Stimulated activated effector memory CD8-positive, alpha-beta T cell treated with anti-CD3 and anti-CD28 coated beads, Interleukin-12 subunit alpha, Interleukin-12 subunit beta, amount 100 ng/mL, for 72 hours (primary cell): ENCODE data around the gene TMEM89.

ENCODE experiments used
- ATAC-seq: fragments of 150-1000 bp; cut with Tn5 transposase; 2 replicates; pipeline ENCODE4 v1.10.0; 2021
- DNase-seq, 2 donors: peaks; one replicate each; pipeline ENCODE4 v3.0.0; 2021 to 2022; ENCODE audit warnings: low spot score in 2 of 2
- H3K27ac Mint-ChIP-seq: one replicate; pipeline ENCODE4 v1.8.0; 2022; ENCODE audit warnings: mild to moderate bottlenecking, mixed read lengths
- H3K36me3 Mint-ChIP-seq: one replicate; pipeline ENCODE4 v1.8.0; 2022; ENCODE audit warnings: mild to moderate bottlenecking, mixed read lengths
- H3K4me1 Mint-ChIP-seq: one replicate; pipeline ENCODE4 v1.8.0; 2022; ENCODE audit warnings: mixed read lengths
- H3K4me3 Mint-ChIP-seq: one replicate; pipeline ENCODE4 v1.8.0; 2022; ENCODE audit warnings: mild to moderate bottlenecking, mixed read lengths
- H3K9me3 Mint-ChIP-seq: one replicate; pipeline ENCODE4 v1.8.0; 2022; ENCODE audit warnings: mixed read lengths

Gene TMEM89

DNA sequence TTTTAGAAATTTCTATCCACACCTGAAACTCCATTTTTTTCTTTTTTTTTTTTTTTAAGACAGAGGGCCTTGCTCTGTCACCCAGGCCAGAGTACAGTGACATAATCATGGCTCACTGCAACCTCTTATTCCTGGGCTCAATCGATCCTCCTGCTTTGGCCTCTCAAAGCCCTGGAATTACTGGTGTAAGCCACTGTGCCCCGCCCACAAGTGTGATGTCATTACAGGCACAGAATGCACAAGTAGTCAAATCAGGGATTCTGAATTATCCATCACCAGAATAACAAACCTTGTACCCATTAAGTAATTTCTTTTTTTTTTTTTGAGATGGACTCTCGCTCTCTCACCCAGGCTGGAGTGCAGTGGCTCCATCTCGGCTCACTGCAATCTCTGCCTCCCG is 14.1 kb downstream of the TMEM89 start:
- peaks cover 73% of the 10 kb centered on the region for H3K36me3 Mint-ChIP-seq

DNA sequence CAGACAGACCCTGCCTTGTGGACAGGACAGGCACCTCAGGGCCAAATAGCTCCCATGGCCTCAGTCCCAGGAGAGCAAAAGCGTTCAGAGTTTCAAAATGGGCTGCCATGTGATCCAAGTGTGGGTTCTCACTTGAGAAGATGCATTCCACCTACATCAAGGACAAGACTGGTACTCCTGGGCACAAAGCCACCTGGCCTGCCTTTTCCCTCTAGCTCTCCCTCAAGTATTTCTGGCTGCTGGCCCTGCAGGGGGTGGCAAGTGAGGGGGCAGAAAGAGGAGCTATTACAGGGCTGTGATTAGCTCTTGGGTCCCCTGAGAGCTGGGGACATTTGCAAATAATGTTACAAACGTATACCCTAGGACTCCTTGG is 20.0 kb downstream of the TMEM89 start:
- ATAC-seq (no peak), DNase-seq (no peak)
- Mint-ChIP-seq H3K4me1 (peaks cover 9% of the 10 kb centered on the region), H3K27ac (no peak overlapping the region), H3K4me3 (no peak overlapping the region), H3K36me3 (peaks cover 87% of the 10 kb centered on the region), H3K9me3 (no peaks in the 10 kb centered on the region)

More for the DNA sequence above, 14.1 kb downstream of the TMEM89 start:
- ATAC-seq (no peak), DNase-seq (no peak)
- Mint-ChIP-seq H3K4me1 (peaks cover 14% of the 10 kb centered on the region), H3K27ac (no peak overlapping the region), H3K4me3 (no peak overlapping the region), H3K9me3 (no peaks in the 10 kb centered on the region)

DNA sequence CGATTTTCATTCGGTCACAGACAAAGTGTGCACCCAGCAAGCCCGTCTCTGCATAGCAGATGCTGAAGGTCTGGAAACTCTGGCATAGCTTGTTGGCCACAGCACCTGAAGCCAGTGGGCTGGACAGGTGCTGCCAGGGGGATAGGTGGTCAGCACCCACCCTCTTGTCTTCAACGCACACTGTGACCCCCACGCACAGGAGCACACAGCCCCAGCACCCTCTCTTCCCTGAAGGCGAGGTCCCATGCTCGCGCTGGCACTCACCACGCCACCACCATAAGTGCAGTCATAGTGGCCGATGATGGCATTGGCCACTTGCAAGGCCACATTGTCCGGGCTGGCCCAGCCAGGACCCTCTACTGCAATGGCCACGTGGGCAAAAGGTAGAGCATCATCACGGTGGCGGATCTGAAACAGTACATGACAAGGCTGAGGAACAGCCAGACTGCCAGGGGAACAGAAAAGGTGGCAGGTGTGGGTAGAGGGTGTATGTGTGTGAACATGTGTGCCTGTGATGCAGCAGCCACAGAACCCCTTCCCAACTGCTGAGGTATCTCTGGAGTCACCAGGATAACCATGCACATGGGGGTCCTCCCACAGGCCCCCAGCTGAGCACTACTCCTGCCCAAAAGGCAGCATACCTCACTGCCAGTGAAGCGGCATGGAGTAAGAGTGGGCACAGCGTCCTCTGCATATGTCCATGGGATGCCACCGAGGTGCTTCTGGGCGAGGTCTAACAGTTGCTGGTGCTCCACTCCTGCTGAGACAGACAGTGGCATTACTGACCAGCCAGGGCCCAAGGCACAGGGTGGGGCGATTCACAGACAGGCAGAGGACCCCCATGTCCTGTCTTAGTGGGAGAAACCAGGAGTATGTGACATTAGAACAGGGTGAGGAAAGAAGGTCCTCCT is 20.6 kb downstream of the TMEM89 start:
- no peak overlapping the region for H3K4me3 Mint-ChIP-seq
- DNase-seq (no peak), ATAC-seq (no peak)
- peaks cover 15% of the 10 kb centered on the region for H3K4me1 Mint-ChIP-seq
- no peaks in the 10 kb centered on the region for H3K9me3 Mint-ChIP-seq
- H3K36me3 Mint-ChIP-seq, result peaks cover 87% of the 10 kb centered on the region
- peak overlapping the region; percentile 71 for H3K27ac Mint-ChIP-seq

DNA sequence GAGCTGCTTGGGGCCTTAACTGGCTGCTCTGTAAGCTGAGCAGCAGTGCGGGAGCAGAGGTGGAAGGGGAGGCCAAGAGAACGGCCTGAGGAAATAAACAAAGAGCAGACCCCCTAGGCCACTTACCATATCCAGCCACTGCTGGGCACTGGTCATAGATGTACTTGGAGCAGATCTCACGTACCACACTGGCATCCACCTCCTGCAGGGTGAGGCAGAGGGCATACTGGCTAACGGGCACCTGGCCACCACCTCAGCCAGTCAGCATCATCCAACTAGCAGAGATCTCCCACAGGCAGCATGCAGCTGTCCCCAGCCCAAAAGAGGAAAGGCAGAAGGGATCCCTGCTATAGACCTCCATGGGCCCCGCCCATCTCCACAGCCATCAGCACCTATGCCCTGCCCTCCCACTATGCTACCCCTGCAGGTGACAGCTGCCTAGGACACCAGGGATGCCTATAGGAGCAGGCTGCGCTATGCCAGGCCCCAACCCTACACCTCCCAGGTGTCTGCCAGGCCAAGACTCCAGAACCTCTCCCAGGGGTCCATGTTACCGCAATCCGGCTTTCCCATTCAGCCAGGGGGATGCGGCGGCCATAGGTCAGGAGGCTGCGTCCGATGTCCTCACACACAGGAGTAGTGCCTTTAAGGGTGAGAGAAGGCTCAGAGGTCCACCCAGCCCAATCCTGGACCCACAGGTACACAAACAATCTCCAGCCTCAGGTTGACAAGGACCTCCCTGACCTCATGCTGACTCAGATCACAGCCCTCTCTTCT is 21.9 kb downstream of the TMEM89 start:
- H3K36me3 Mint-ChIP-seq, result peaks cover 78% of the 10 kb centered on the region
- DNase-seq, result no peak

DNA sequence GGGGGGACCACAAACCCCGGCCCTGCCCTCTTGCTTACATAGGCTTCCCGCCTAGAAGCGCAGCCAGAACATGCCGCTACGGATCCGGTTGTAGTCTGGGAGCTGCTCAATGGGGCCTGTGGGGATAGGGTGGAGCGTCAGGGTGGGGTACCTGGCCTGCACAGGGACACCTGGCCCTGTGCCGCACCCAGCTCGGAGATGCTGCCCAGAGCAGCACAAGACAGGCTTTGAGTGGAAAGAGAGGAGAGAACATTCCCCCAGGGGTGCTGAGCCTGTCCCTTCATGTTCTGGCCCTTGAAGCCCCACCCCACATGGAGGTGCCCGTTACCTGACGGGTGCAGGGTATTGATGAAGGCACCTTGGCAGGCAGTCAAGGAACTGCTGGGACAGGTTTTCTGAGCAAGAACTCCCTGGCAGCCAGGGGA is 22.5 kb downstream of the TMEM89 start:
- Mint-ChIP-seq H3K4me3 (no peak overlapping the region), H3K36me3 (peaks cover 72% of the 10 kb centered on the region), H3K9me3 (no peaks in the 10 kb centered on the region), H3K4me1 (peaks cover 24% of the 10 kb centered on the region), H3K27ac (no peak overlapping the region)
- no peak for DNase-seq
- ATAC-seq, result no peak

More for the DNA sequence above, 21.9 kb downstream of the TMEM89 start:
- Mint-ChIP-seq H3K9me3 (no peaks in the 10 kb centered on the region), H3K4me3 (no peak overlapping the region), H3K4me1 (peaks cover 20% of the 10 kb centered on the region), H3K27ac (no peak overlapping the region)
- ATAC-seq, result no peak

DNA sequence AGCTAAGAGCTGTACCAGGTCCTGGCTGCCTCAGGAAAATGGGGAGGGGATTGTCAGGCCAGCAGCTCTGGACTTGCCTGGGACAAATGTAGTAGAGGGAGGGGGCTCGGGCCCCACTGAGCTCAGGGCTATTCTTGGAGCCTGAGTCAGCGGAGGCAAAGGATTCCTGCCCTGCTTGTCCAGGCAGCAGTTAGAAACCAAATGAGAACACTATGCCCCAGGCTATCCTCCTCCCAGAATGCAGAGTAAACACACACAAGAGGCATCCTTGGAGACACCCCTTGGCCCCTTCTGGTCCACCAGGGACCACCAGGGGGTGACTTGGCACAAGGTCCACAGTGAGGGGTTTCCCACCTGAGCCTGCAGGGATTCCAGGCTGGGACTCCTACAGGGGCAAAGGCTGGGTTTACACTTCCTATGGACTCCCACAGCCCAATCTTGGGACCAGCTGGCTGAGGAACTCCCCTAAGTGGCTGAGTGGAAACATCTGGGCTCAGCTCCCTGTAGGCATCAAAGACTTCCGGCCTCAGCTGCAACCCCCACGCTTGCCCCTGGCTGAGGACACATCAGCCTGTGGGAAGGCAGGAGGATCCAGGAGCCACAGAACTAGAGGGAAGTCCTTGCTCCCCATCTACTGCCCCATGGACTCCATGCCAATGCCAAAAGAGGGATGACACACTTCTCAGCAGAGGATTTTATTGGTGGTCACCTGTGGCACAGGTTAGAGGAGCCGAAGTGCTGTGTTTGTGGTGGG is 23.1 kb downstream of the TMEM89 start:
- no peak for DNase-seq
- H3K9me3 Mint-ChIP-seq, result no peaks in the 10 kb centered on the region
- H3K4me3 Mint-ChIP-seq, result no peak overlapping the region
- no peak for ATAC-seq
- H3K4me1 Mint-ChIP-seq, result peaks cover 24% of the 10 kb centered on the region
- H3K27ac Mint-ChIP-seq, result no peak overlapping the region
- H3K36me3 Mint-ChIP-seq, result peaks cover 66% of the 10 kb centered on the region

DNA sequence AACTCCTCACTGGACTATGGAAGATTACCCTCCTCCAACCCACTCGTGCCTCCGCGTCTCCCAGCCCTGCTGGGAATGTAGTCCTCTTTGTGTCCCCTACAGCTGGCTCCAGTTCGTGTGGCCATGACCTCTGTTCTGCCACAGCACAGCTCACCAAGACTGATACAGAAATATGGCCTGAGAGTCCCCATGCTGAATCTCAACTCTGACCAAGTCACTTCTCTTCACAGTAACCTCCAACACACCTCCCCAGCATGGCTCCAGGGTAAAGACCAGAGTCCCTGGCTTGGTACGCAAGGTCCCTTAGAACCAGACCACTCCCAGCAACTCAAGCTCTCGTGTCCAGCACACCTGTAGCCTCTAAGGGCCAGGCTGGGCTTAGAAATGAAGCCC is 24.2 kb downstream of the TMEM89 start:
- DNase-seq (no peak), ATAC-seq (no peak)
- no peaks in the 10 kb centered on the region for H3K9me3 Mint-ChIP-seq
- H3K27ac Mint-ChIP-seq, result peak overlapping the region; percentile 33
- H3K36me3 Mint-ChIP-seq, result peaks cover 55% of the 10 kb centered on the region
- peaks cover 24% of the 10 kb centered on the region for H3K4me1 Mint-ChIP-seq
- no peak overlapping the region for H3K4me3 Mint-ChIP-seq

DNA sequence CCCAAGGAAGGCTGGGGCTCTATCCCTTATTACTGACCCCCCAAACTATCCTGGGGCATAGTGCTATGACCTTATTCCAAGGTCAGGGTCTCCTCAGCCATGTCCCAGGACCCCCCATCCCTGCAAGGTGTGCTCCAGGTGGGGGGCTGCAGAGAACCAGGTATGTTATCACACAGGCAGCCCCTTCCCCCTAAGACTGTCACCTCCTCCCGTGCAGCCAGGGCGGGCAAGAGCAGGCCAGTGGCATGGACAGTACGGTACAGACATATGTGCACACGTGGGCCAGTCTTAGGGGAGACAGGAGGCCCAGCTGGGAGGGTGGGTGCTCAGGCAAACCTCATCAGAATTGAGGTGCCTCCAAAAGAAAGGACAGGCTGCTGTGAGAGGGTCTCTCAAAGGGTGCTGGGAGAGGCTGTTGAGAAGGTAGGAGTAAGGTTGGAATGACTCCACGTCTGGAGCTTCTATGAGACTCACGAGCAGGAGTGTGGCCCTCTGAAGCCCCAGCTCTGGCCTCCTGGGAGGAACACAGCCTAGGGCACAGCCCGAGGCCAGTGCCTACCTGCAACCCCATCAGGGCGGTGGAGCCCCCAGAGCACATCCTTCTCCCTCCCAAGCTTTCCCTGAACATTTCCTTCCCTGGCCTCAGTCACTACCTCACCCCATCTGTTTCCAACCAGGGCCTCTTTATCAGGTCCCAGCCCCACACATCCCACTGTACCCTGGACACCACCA is 24.7 kb downstream of the TMEM89 start:
- ATAC-seq (no peak), DNase-seq (no peak)
- Mint-ChIP-seq H3K4me3 (no peak overlapping the region), H3K36me3 (peaks cover 49% of the 10 kb centered on the region), H3K27ac (peak overlapping the region; percentile 33), H3K4me1 (peaks cover 24% of the 10 kb centered on the region), H3K9me3 (no peaks in the 10 kb centered on the region)

DNA sequence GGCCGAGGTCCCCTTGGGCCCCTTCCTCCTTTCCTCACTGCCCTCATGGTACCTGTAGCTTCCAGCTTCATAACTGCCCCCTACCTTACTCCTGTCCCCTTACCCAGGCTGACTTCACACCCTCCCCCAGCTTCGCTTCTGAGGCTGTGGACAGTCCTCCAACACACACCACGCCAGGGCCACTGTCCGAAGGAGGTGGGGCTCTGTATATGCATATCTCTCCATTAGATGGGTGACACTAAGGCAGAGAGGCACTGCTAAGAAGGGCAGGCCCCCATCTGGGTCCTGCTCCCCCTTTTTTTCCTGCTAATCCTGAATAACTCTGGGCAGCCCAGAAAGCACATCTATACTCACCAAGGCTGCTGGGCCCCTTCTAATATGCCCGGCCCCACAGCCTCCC is 25.4 kb downstream of the TMEM89 start:
- no peak overlapping the region for H3K4me3 Mint-ChIP-seq
- H3K9me3 Mint-ChIP-seq, result no peaks in the 10 kb centered on the region
- DNase-seq (no peak), ATAC-seq (no peak)
- peak overlapping the region; percentile 53 for H3K27ac Mint-ChIP-seq
- peaks cover 24% of the 10 kb centered on the region for H3K4me1 Mint-ChIP-seq
- peaks cover 42% of the 10 kb centered on the region for H3K36me3 Mint-ChIP-seq

DNA sequence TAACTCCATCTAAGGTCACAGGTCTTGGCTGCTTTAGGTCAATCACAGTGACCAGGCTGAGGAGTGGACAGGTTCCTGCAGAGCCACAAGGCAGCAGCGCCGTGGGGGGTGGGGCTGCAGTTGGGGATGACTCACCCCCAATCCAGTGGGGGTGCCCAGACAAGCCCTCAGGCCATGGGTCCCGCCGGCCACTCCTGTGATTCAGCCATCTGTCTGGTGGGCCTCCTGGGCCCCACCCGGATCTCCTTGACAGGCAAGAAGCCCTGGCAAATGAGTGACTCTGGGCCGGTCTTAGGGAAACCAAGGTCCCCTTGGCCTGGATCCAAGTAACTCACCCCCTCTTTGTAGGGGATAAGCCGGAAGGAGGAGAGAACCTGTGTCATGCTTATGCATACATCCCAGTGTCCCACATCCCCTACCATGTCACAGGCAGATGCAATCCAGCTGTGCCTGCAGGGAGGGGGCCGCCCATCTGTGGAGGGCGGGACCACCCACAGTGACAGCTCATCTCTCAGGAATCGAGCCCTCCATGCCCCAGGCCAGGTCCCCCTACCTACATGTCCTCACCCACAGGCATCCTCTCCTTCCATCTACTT is 25.9 kb downstream of the TMEM89 start:
- ATAC-seq, result no peak
- DNase-seq, result no peak

DNA sequence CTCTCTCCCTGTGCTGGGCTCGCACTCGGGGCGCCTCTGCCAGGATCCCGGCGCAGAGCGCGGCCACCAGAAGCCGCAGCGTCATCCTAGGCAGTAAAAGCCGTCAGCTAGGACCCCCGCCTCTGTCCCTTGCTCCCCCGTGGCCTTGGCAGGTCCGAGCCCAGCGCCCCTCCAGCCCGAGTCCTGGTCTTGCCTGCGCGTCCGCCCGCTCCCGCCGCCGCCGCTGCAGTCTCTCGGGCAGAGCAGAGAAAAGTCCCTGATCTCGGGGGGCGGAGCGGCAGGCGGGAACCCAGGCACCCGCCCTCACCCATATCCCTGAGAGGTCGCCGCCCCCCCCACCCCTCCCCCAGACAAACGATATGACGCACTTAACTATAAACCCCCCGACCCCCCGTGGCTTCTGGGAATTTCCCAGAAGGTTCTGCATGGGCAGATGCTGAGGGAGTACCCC is 26.5 kb downstream of the TMEM89 start, which contains the start of gene COL7A1:
Gene COL7A1 (minus strand): TSS at position 255 of the 451 bp plus-strand sequence. CDS start 170 bp downstream, at position 85.
- H3K4me1 Mint-ChIP-seq, result peaks cover 24% of the 10 kb centered on the region
- H3K4me3 Mint-ChIP-seq, result peak within 1 kb of the TSS; percentile 30
- DNase-seq, result no peak
- peaks cover 32% of the 10 kb centered on the region for H3K36me3 Mint-ChIP-seq
- no peak for ATAC-seq
- peak within 1 kb of the TSS; percentile 53 for H3K27ac Mint-ChIP-seq
- H3K9me3 Mint-ChIP-seq, result no peaks in the 10 kb centered on the region

More for the DNA sequence above, 25.9 kb downstream of the TMEM89 start:
- Mint-ChIP-seq H3K9me3 (no peaks in the 10 kb centered on the region), H3K4me1 (peaks cover 24% of the 10 kb centered on the region), H3K36me3 (peaks cover 37% of the 10 kb centered on the region), H3K4me3 (peak overlapping the region; percentile 30), H3K27ac (peak overlapping the region; percentile 53)

DNA sequence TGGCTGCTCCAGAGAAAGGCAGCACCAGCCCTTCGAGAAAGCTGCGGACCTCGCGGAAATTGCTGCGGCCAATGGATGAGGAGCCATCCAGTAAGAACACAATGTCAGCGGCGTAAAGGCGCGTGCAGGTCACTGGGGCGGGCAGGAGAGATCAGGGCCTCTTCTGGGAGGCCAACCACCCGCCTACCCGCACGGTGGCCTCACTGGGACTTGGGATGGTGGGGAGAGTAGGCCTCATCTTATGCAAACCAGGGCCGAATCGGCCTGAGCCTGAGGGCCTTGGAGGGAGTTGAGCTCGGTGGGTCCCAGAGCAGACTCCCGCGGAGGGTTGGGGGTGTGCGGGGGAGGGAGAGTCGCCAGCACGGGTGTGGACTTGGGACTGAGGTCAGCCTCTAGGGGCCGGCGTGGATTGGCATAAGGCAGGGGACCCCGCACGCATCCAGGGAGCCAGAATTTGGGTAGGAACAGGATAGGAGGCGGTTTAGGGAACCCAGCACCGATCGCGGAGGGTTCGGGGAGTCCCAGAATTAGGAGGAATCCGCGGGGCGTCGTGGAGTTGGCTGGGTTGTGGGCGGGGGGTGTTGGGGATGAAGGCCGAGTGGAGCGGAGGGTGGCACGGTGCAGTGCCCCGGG is 27.0 kb downstream of the TMEM89 start:
- ATAC-seq (no peak), DNase-seq (no peak)
- H3K4me3 Mint-ChIP-seq, result peak overlapping the region; percentile 30
- H3K4me1 Mint-ChIP-seq, result peaks cover 24% of the 10 kb centered on the region
- no peak overlapping the region for H3K27ac Mint-ChIP-seq
- no peaks in the 10 kb centered on the region for H3K9me3 Mint-ChIP-seq
- H3K36me3 Mint-ChIP-seq, result peaks cover 26% of the 10 kb centered on the region

DNA sequence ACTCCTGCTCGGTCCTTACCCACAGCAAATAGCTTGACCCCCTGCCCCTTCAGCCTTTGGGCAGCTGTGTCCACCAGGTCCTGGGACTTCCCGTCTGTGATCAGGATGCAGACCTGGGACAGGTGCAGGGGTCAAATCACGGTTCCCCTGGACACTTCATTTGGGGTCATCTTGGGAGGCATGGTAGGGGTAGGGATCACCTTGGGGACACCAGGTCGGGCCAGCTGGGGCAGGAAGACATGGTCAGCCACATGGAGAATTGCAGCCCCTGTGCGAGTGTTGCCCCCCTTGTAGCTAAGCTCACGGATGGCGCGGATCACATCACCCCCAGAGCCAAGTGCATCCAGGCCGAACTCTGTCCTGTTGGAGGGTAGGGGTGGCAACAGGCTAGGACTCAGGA is 28.2 kb downstream of the TMEM89 start:
- DNase-seq (no peak), ATAC-seq (no peak)
- Mint-ChIP-seq H3K4me1 (peaks cover 30% of the 10 kb centered on the region), H3K27ac (no peak overlapping the region), H3K4me3 (no peak overlapping the region), H3K36me3 (peaks cover 18% of the 10 kb centered on the region), H3K9me3 (no peaks in the 10 kb centered on the region)
